HepG2 (cell line): ENCODE measurements around the gene KIF19. TPM values are rescaled to one million over a fixed set of nuclear protein-coding genes. Genes with fewer than 3 reads are reported as not detected.

Experiments used
- ATAC-seq: fragments of 200-7000 bp; cut with Tn5 transposase; 3 replicates; pipeline ENCODE4 v1.9.1; 2020; ENCODE audit warnings: mild to moderate bottlenecking, moderate library complexity
- BruUV-seq: library from RNA; stranded (reverse); fragments of 400-500 nt; replicated peaks from 2 replicates; lab custom pipeline; 2021; lab: Mats Ljungman, UMichigan
- CTCF ChIA-PET: fragments of 300-600 bp; formaldehyde crosslinking; extraction: SDS; loops from one replicate; lab custom pipeline; 2021; ENCODE audit warnings: low total read pairs, inconsistent platforms, low intra/inter-chr PET ratio; lab: Yijun Ruan, JAX
- POLR2A ChIA-PET: fragments of 350-600 bp; sonication (Branson Sonifier 250); formaldehyde crosslinking; loops from one replicate; lab custom pipeline; 2020; ENCODE audit warnings: antibody characterized with exemption, inconsistent platforms; lab: Yijun Ruan, JAX
- DNase-seq: peaks from one replicate; pipeline ENCODE4 v3.0.0-alpha.2; 2015; ENCODE audit warnings: low spot score
- FAIRE-seq: peaks from 3 replicates; lab custom pipeline; 2011; peaks lifted over from hg19 to GRCh38; lab: Jason Lieb, UNC
- H2AFZ ChIP-seq: one replicate; pipeline ENCODE4 v1.6.1; 2011; ENCODE audit warnings: low read length, inconsistent platforms
- H3K27ac ChIP-seq: fragments of 300-600 bp; 3 replicates; pipeline ENCODE4 v1.8.0; 2011; ENCODE audit warnings: mixed run types, mild to moderate bottlenecking, mixed read lengths, low read length, inconsistent platforms; ENCODE audit not compliant: insufficient read depth; ENCODE audit errors: extremely low read length
- H3K27me3 ChIP-seq, 2 experiments: fragments of 200-600 bp in 1 of 2; 2 replicates in 1 of 2; 3 replicates in 1 of 2; pipeline versions ENCODE4 v1.6.0 to v1.8.0; 2011; ENCODE audit warnings: low read length in 2 of 2, mild to moderate bottlenecking in 2 of 2, moderate library complexity in 2 of 2, inconsistent platforms in 1 of 2; ENCODE audit not compliant: insufficient read depth in 2 of 2, control insufficient read depth in 1 of 2
- H3K36me3 ChIP-seq, 2 experiments: fragments of 200-600 bp in 1 of 2; replicated peaks in 1 of 2; 2 replicates in 1 of 2; 3 replicates in 1 of 2; pipeline versions ENCODE4 v1.5.1 to v1.8.0; 2011; ENCODE audit warnings: low read length in 2 of 2, inconsistent platforms in 1 of 2; ENCODE audit not compliant: insufficient read depth in 2 of 2, control insufficient read depth in 1 of 2
- H3K4me1 ChIP-seq: 2 replicates; pipeline ENCODE4 v1.5.1; 2012; ENCODE audit warnings: low read length, inconsistent platforms; ENCODE audit not compliant: insufficient read depth
- H3K4me2 ChIP-seq: 2 replicates; pipeline ENCODE4 v1.6.0; 2011; ENCODE audit warnings: low read depth, low read length, inconsistent platforms
- H3K4me3 ChIP-seq, 3 experiments: fragments of 200-600 bp in 1 of 3; sonication (generic), shearing (Covaris generic) in 1 of 3; replicated peaks in 1 of 3; 2 replicates each; pipeline ENCODE4 v1.5.1; 2011 to 2016; ENCODE audit warnings: low read length in 3 of 3, inconsistent platforms in 2 of 3, low read depth in 2 of 3, mild to moderate bottlenecking in 2 of 3, control low read depth in 1 of 3, mixed read lengths in 1 of 3; ENCODE audit not compliant: insufficient read depth in 1 of 3
- H3K79me2 ChIP-seq: one replicate; pipeline ENCODE4 v1.6.1; 2011; ENCODE audit warnings: low read length, inconsistent platforms; ENCODE audit not compliant: insufficient read depth
- H3K9ac ChIP-seq: 2 replicates; pipeline ENCODE4 v1.6.0; 2011; ENCODE audit warnings: mild to moderate bottlenecking, low read depth, low read length, inconsistent platforms; ENCODE audit not compliant: insufficient read depth
- H3K9me3 ChIP-seq: 2 replicates; pipeline ENCODE4 v1.5.1; 2012; ENCODE audit warnings: mild to moderate bottlenecking, low read length
- H4K20me1 ChIP-seq: 2 replicates; pipeline ENCODE4 v1.6.0; 2011; ENCODE audit warnings: inconsistent platforms, mild to moderate bottlenecking, low read length, moderate library complexity; ENCODE audit not compliant: insufficient read depth
- ATF2 ChIP-seq: sonication (generic); formaldehyde crosslinking; IDR thresholded peaks from 2 replicates; pipeline ENCODE4 v1.4.0; 2020; ENCODE audit warnings: missing genetic modification reagents
- CHD4 ChIP-seq: fragments of 200-600 bp; sonication (generic); IDR thresholded peaks from 2 replicates; pipeline ENCODE4 v1.7.0; 2017; ENCODE audit warnings: mild to moderate bottlenecking, low read length, borderline replicate concordance
- DZIP1 ChIP-seq: sonication (generic); formaldehyde crosslinking; IDR thresholded peaks from 2 replicates; pipeline ENCODE4 v1.5.0; 2020; ENCODE audit warnings: mild to moderate bottlenecking, missing genetic modification reagents
- EED ChIP-seq: sonication (generic); formaldehyde crosslinking; IDR thresholded peaks from 2 replicates; pipeline ENCODE4 v1.5.0; 2020; ENCODE audit warnings: mild to moderate bottlenecking, missing genetic modification reagents
- HMG20B ChIP-seq: conservative IDR thresholded peaks from 2 replicates; pipeline ENCODE4 v1.6.1; 2016; ENCODE audit warnings: missing genetic modification reagents, missing compliant biosample characterization
- MXI1 ChIP-seq: IDR thresholded peaks from 3 replicates; pipeline ENCODE4 v1.6.1; 2012; ENCODE audit warnings: low read depth, low read length, inconsistent platforms, borderline replicate concordance
- NFYC ChIP-seq: IDR thresholded peaks from 2 replicates; pipeline ENCODE4 v1.6.1; 2016; ENCODE audit warnings: missing genetic modification reagents, missing compliant biosample characterization
- RBM22 ChIP-seq: fragments of 200-400 bp; formaldehyde crosslinking; optimal IDR thresholded peaks from 2 replicates; pipeline ENCODE3; 2017; ENCODE audit warnings: mild to moderate bottlenecking, low read length, moderate library complexity
- SALL2 ChIP-seq: sonication (generic); formaldehyde crosslinking; IDR thresholded peaks from 2 replicates; pipeline ENCODE4 v1.8.1; 2023; ENCODE audit warnings: mild to moderate bottlenecking, missing genetic modification reagents, inconsistent platforms
- TCF12 ChIP-seq, 2 experiments: fragments of 450-650 bp in 1 of 2; sonication (generic) in 1 of 2; formaldehyde crosslinking in 1 of 2; IDR thresholded peaks; 2 replicates each; pipeline versions ENCODE4 v1.6.1 to v1.8.0; 2017 to 2022; ENCODE audit warnings: antibody characterized with exemption in 1 of 2, mild to moderate bottlenecking in 1 of 2, missing genetic modification reagents in 1 of 2, moderate library complexity in 1 of 2
- U2AF2 ChIP-seq: fragments of 200-400 bp; formaldehyde crosslinking; IDR thresholded peaks from 2 replicates; pipeline ENCODE4 v1.6.1; 2017; ENCODE audit warnings: low read depth, mild to moderate bottlenecking, low read length
- YEATS2 ChIP-seq: sonication (generic); formaldehyde crosslinking; IDR thresholded peaks from 2 replicates; pipeline ENCODE4 v1.4.0; 2020; ENCODE audit warnings: missing genetic modification reagents, borderline replicate concordance
- ZNF121 ChIP-seq: sonication (generic); formaldehyde crosslinking; IDR thresholded peaks from 2 replicates; pipeline ENCODE4 v1.5.0; 2020; ENCODE audit warnings: mild to moderate bottlenecking, missing genetic modification reagents
- ZNF331 ChIP-seq: sonication (generic); formaldehyde crosslinking; IDR thresholded peaks from 2 replicates; pipeline ENCODE4 v1.4.0; 2020; ENCODE audit warnings: missing genetic modification reagents
- ZNF710 ChIP-seq: sonication (generic); formaldehyde crosslinking; IDR thresholded peaks from 2 replicates; pipeline ENCODE4 v1.5.0; 2020; ENCODE audit warnings: mild to moderate bottlenecking, missing genetic modification reagents, borderline replicate concordance
- ZNF773 ChIP-seq: sonication (generic); formaldehyde crosslinking; IDR thresholded peaks from 2 replicates; pipeline ENCODE4 v1.4.0; 2020; ENCODE audit warnings: missing genetic modification reagents, borderline replicate concordance
- WGBS: methylation state at CpG from one replicate; pipeline ENCODE4 v1.1.6; 2017; ENCODE audit warnings: low lambda C conversion rate; 5-methylcytosine and 5-hydroxymethylcytosine counted together
- in situ Hi-C: cut with HindIII; loops from 2 replicates; pipeline ENCODE4 v1.10.0; 2017; ENCODE audit warnings: low pct_unique_long_range_greater_than_20kb; ENCODE audit not compliant: extremely low pct_ligation_motif_present
- intact Hi-C: fragments of 100-400 bp; cut with micrococcal nuclease; formaldehyde crosslinking; loops from one replicate; pipeline ENCODE4 v1.10.0; 2022; ENCODE audit not compliant: unreplicated experiment
- polyA plus RNA-seq, 8 experiments: library from polyadenylated mRNA; depleted of rRNA in 3 of 8; stranded (reverse) in 7 of 8; unstranded in 1 of 8; fragments of >200 nt; fragmentation: Illumina TruSeq in 4 of 8; extraction: Trizol in 4 of 8; gene quantifications; 2 replicates each; pipeline versions ENCODE4 v1.2.1 to v1.2.3, GENCODE V29; 2011 to 2016; ENCODE audit warnings: low read depth in 4 of 8, missing spikeins in 1 of 8, mixed read lengths in 1 of 8; ENCODE audit not compliant: insufficient read depth in 1 of 8
- total RNA-seq, 5 experiments: library from RNA; depleted of rRNA; stranded (reverse); fragments of >200 nt; fragmentation: Illumina TruSeq; extraction: Trizol; gene quantifications; 2 replicates each; pipeline ENCODE4 v1.2.3, GENCODE V29; 2016; ENCODE audit warnings: low read depth in 1 of 5

The KIF19 gene
- total and polyA plus RNA-seq, 2 of the 13 experiments (the other 11 are each of a cell fraction or from before 2014, with no cell fraction given), result not detected

GRCh38 chr17:74330446-74330845, 4.4 kb downstream of the KIF19 start:
- TF ChIP-seq ATF2 (CRISPR knock-in tag) (no peak), NFYC (no peak), U2AF2 (no peak), MXI1 (no peak), TCF12 (IDR thresholded peaks at IDR 0.05) (no peak), TCF12 (CRISPR knock-in tag; IDR thresholded peaks at IDR 0.05) (no peak), HMG20B (CRISPR knock-in tag) (no peak), SALL2 (CRISPR knock-in tag) (no peak), ZNF121 (CRISPR knock-in tag) (no peak), RBM22 (no peak), ZNF773 (CRISPR knock-in tag) (no peak), YEATS2 (CRISPR knock-in tag) (no peak), EED (no peak), ZNF710 (CRISPR knock-in tag) (no peak), DZIP1 (no peak), ZNF331 (CRISPR knock-in tag) (no peak), CHD4 (no peak)
- Histone ChIP-seq H3K79me2 (no peaks in the 10 kb centered on the region), H3K9ac (no peak overlapping the region), H4K20me1 (no peaks in the 10 kb centered on the region), H3K4me3 (no peak overlapping the region), H3K27ac (no peak overlapping the region), H3K27me3 (peaks cover 10 to 67% of the 10 kb centered on the region in 2 experiments), H3K4me1 (no peaks in the 10 kb centered on the region), H2AFZ (no peak overlapping the region), H3K36me3 (no peaks in the 10 kb centered on the region), H3K9me3 (no peaks in the 10 kb centered on the region), H3K4me2 (no peak overlapping the region)
- ChIA-PET CTCF (no interaction called here), POLR2A (no interaction called here)
- in situ Hi-C loops (no loop called here), intact Hi-C loops (no loop called here)
- no peak for ATAC-seq
- no peak for FAIRE-seq
- no peak for DNase-seq
- no TSS peak for BruUV-seq
- WGBS, result 0% methylated on average over 1 of the region's 8 CpGs
